ENCODE measurements around the gene POLK. TPM values are rescaled to one million over a fixed set of nuclear protein-coding genes. Genes with fewer than 3 reads are reported as not detected.
"Not testable (repeated sequence)": the region's sequence is repeated elsewhere in the genome, so short reads cannot be mapped to it uniquely, and the experiment has no call there.

The POLK gene
- total and polyA plus RNA-seq, 11 donors: 5.2 to 28.8 (median 19.9) TPM

DNA sequence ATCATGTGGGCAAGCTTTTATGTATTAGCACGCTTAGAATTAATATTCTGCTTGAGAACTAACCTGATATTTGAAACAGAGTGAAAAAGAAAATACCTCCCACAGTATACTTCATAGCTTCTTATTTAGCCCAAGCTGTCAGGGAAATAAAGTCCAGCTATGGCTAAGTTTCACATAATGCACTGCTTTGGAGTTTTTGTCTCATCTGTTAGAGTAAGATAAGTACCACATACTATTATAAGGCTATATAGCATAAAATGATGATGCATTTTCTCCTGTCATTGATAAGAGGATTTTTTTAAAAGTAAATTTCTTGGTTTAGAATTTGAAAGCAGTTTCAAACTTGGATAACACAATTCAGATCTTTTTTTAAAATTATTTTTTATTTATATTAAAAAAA lies 97.2 kb downstream of the POLK start:
- DNase-seq: no peak
- peaks cover 0 to 9% (median 0%) of the 10 kb centered on the region in 9 donors for H3K27me3 ChIP-seq
- intact Hi-C loops (cut with DNase I): loop anchor here in 1 of 10 donors (10.0 kb wide), 1 partner anchor 56 kb away; no protein-coding TSS in a partner anchor
- peaks cover 0 to 3% (median 0%) of the 10 kb centered on the region in 9 donors for H3K36me3 ChIP-seq
- H3K27ac ChIP-seq: no peak overlapping the region
- no peaks in the 10 kb centered on the region for H3K9me3 ChIP-seq
- H3K4me3 ChIP-seq: no peak overlapping the region
- 88 to 97% (median 94%) methylated on average over 1 of the region's 1 CpG for WGBS, 4 donors
- no peak for ATAC-seq
- TF ChIP-seq CTCF (IDR thresholded peaks at IDR 0.05) (no peak), POLR2A (IDR thresholded peaks at IDR 0.05) (no peak)
- peaks cover 0 to 15% (median 13%) of the 10 kb centered on the region in 12 donors for H3K4me1 ChIP-seq

GRCh38 chr5:75610201-75610600 lies 98.5 kb downstream of the POLK start:
- ATAC-seq: no peak
- TF ChIP-seq CTCF (IDR thresholded peaks at IDR 0.05) (no peak), POLR2A (IDR thresholded peaks at IDR 0.05) (no peak)
- Histone ChIP-seq H3K9me3 (no peaks in the 10 kb centered on the region), H3K27ac (no peak overlapping the region), H3K4me3 (no peak overlapping the region), H3K4me1 (peaks cover 0 to 15% (median 12%) of the 10 kb centered on the region in 12 donors), H3K27me3 (peaks cover 0 to 9% (median 0%) of the 10 kb centered on the region in 9 donors), H3K36me3 (no peaks in the 10 kb centered on the region)
- WGBS, 4 donors: 88 to 91% (median 90%) methylated on average over 5 of the region's 5 CpGs
- DNase-seq: no peak
- intact Hi-C loops (cut with DNase I): no loop called here

GRCh38 chr5:75610859-75611310 lies 99.2 kb downstream of the POLK start:
- intact Hi-C loops (cut with DNase I): not testable (repeated sequence)

GRCh38 chr5:75611311-75612225 lies 99.9 kb downstream of the POLK start, which contains the start of gene ANKDD1B:
Gene ANKDD1B (plus strand): TSS chr5:75611453. CDS start chr5:75611635, 182 bp downstream.
- intact Hi-C loops (cut with DNase I): no loop called here
- WGBS, 4 donors: 2 to 5% (median 3%) methylated on average over 31 to 52 of the region's 52 CpGs
- DNase-seq: peak; percentile 23 to 62 (median 29)

More at GRCh38 chr5:75610859-75611310, 99.2 kb downstream of the POLK start:
- H3K27me3 ChIP-seq, H3K9me3 ChIP-seq, DNase-seq, H3K36me3 ChIP-seq: not testable (repeated sequence)
- WGBS, 4 donors: 23 to 33% (median 26%) methylated on average over 11 of the region's 11 CpGs
- Histone ChIP-seq H3K4me3 (peak overlapping the region; percentile 34 to 72 (median 53)), H3K4me1 (peaks cover 0 to 15% (median 12%) of the 10 kb centered on the region in 12 donors), H3K27ac (peak overlapping the region in 1 of 12 donors; percentile 53)
- peak in 1 of 4 donors; percentile 35 for ATAC-seq

More at GRCh38 chr5:75611311-75612225, 99.9 kb downstream of the POLK start, which contains the start of gene ANKDD1B:
- TF ChIP-seq CTCF (IDR thresholded peaks at IDR 0.05) (no peak), POLR2A (IDR thresholded peaks at IDR 0.05) (no peak)
- Histone ChIP-seq H3K36me3 (no peaks in the 10 kb centered on the region), H3K27me3 (peaks cover 0 to 9% (median 0%) of the 10 kb centered on the region in 9 donors), H3K4me3 (peak within 1 kb of the TSS; percentile 34 to 72 (median 53)), H3K4me1 (peaks cover 0 to 18% (median 12%) of the 10 kb centered on the region in 12 donors), H3K9me3 (no peaks in the 10 kb centered on the region), H3K27ac (peak within 1 kb of the TSS in 3 of 12 donors; percentile 26 to 53 (median 34))
- peak in 3 of 4 donors; percentile 58 to 70 (median 60) for ATAC-seq

Measured in heart left ventricle (tissue), 16 donors.